ENCODE data around the gene GDPD3.

- TF ChIP-seq CTCF (IDR thresholded peaks at IDR 0.05) (no peak), POLR2A (IDR thresholded peaks at IDR 0.05) (no peak)
Measured at GRCh38 chr16:30132591-30132990, 19.3 kb upstream of the GDPD3 start.
